Prostate gland (tissue), 2 donors: ENCODE measurements around the gene ZMYND8. TPM values are rescaled to one million over a fixed set of nuclear protein-coding genes. Genes with fewer than 3 reads are reported as not detected.

Experiments used
- DNase-seq: peaks from one replicate; pipeline ENCODE4 v3.0.0-alpha.2; 2019; ENCODE audit warnings: low spot score
- H3K27ac ChIP-seq, 2 donors: fragments of 200-600 bp; sonication (generic); 2 replicates each; pipeline ENCODE4 v1.5.1; 2017 to 2019
- H3K27me3 ChIP-seq: fragments of 200-600 bp; sonication (generic); replicated peaks from 2 replicates; pipeline ENCODE4 v1.5.1; 2019; ENCODE audit not compliant: insufficient read depth
- H3K36me3 ChIP-seq, 2 donors: fragments of 200-600 bp; sonication (generic); 1 replicate in 1 of 2; 2 replicates in 1 of 2; pipeline versions ENCODE4 v1.5.1 to v1.8.1; 2017 to 2019
- H3K4me1 ChIP-seq: fragments of 200-600 bp; sonication (generic); replicated peaks from 2 replicates; pipeline ENCODE4 v1.5.1; 2019
- H3K4me3 ChIP-seq, 2 donors: fragments of 200-600 bp; sonication (generic); 2 replicates each; pipeline ENCODE4 v1.5.1; 2017 to 2019
- H3K9me3 ChIP-seq: fragments of 200-600 bp; sonication (generic); 2 replicates; pipeline ENCODE4 v1.5.1; 2017
- CTCF ChIP-seq, 4 experiments: fragments of 200-600 bp in 2 of 4; fragments of 450-650 bp in 2 of 4; sonication (generic) in 2 of 4; IDR thresholded peaks; 1 replicate in 3 of 4; 2 replicates in 1 of 4; pipeline ENCODE4 v1.5.1; 2016 to 2019; ENCODE audit warnings: antibody characterized with exemption in 4 of 4, mild to moderate bottlenecking in 2 of 4, moderate library complexity in 2 of 4
- POLR2A ChIP-seq: fragments of 450-650 bp; IDR thresholded peaks from one replicate; pipeline ENCODE4 v1.6.1; 2016; ENCODE audit warnings: antibody characterized with exemption, mild to moderate bottlenecking
- POLR2AphosphoS5 ChIP-seq: sonication (generic); formaldehyde crosslinking; IDR thresholded peaks from one replicate; pipeline ENCODE4 v1.6.1; 2017; ENCODE audit warnings: antibody characterized with exemption
- WGBS: methylation state at CpG from one replicate; pipeline ENCODE4 v1.1.5; 2018; 5-methylcytosine and 5-hydroxymethylcytosine counted together
- intact Hi-C: fragments of 100-400 bp; cut with DNase I; formaldehyde crosslinking; loops from one replicate; pipeline ENCODE4 v1.14.2; 2022
- total RNA-seq, 2 donors: library from RNA; depleted of rRNA; stranded (reverse); fragments of >200 nt; gene quantifications; one replicate each; pipeline ENCODE4 v1.1.0, GENCODE V29; 2016

ZMYND8 gene
- total RNA-seq, 2 donors from 2014 or later: 19.9 to 70.9 TPM

DNA sequence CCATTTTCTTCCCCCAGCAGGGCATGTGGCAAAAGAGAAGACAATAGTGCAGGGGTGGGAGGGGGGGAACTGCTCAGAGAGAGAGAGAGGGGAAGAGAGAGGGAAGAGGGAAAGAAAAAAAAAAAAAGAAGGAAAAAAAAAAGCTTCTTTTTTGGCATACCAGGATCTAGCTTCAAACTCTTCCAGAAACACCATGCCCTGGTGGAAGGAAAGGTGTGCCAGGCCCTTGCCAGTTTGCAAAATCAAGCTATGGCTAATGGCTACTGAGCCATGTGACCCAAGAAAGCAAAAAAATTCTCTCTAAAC, 326 bp downstream of the ZMYND8 start:
- TF ChIP-seq CTCF (IDR thresholded peaks at IDR 0.05) (no peak), POLR2A (no peak), POLR2AphosphoS5 (no peak)
- Histone ChIP-seq H3K4me1 (peaks cover 71% of the 10 kb centered on the region), H3K27ac (peak overlapping the region; percentile 99), H3K27me3 (no peaks in the 10 kb centered on the region), H3K36me3 (no peaks in the 10 kb centered on the region), H3K4me3 (no peak overlapping the region), H3K9me3 (no peaks in the 10 kb centered on the region)
- intact Hi-C loops: loop anchor here (5.0 kb wide), 1 partner anchor 79 kb away; no protein-coding TSS in a partner anchor
- no peak for DNase-seq

DNA sequence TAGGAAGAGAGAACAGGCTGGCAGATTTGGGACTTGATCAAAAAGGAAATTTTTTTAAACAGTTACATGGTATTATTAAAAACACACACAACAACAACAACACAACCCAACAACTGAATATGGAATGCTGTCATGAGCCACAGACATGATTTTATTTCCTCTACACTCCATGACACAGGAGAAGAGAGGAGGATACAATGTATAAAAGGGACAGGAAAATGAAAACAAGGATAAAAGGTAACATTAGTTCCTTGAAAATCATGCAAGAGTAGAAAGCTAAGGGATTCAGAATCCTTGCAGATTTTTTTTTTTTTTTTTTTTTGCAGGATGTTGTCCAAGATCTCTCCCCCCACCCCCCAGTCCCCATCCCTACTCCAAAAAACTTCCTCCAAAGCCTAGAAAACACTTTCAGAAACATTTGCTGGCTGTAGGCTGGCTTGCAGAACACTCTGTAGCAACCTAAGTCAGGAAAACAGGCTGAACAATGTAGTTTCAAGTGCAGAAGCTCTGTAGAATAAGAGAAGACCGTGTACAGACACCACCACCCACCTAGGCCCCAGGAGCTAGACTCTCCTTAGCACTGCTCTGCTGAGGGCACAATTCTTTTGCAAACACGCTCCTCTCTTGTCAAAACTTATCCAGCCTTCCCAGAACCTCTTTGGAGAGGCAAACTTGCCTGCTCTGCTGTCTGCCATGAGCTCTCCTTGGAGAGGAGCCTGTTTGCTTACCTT, 845 bp downstream of the ZMYND8 start:
- Histone ChIP-seq H3K27ac (peak overlapping the region; percentile 99), H3K36me3 (no peaks in the 10 kb centered on the region), H3K4me3 (no peak overlapping the region), H3K9me3 (no peaks in the 10 kb centered on the region), H3K27me3 (no peaks in the 10 kb centered on the region), H3K4me1 (peaks cover 70% of the 10 kb centered on the region)
- 15% methylated on average over 2 of the region's 2 CpGs for WGBS
- DNase-seq: no peak
- intact Hi-C loops: loop anchor here (5.0 kb wide), 1 partner anchor 78 kb away; no protein-coding TSS in a partner anchor
- no peak for TF ChIP-seq POLR2A
- no peak for TF ChIP-seq CTCF (IDR thresholded peaks at IDR 0.05)
- no peak for TF ChIP-seq POLR2AphosphoS5

- no peaks in the 10 kb centered on the region for H3K36me3 ChIP-seq
- peaks cover 66% of the 10 kb centered on the region for H3K4me1 ChIP-seq
- WGBS: 31% methylated on average over 4 of the region's 4 CpGs
- no peak overlapping the region for H3K4me3 ChIP-seq
- H3K27me3 ChIP-seq: no peaks in the 10 kb centered on the region
- DNase-seq: no peak
- TF ChIP-seq POLR2A: no peak
- no peak for TF ChIP-seq POLR2AphosphoS5
- TF ChIP-seq CTCF (IDR thresholded peaks at IDR 0.05): no peak
- no peaks in the 10 kb centered on the region for H3K9me3 ChIP-seq
- peak overlapping the region; percentile 99 for H3K27ac ChIP-seq
- intact Hi-C loops: loop anchor here (5.0 kb wide), 1 partner anchor 78 kb away; no protein-coding TSS in a partner anchor
Observed at GRCh38 chr20:47354714-47355488, 1.6 kb downstream of the ZMYND8 start.

GRCh38 chr20:47354464-47354713, 2.1 kb downstream of the ZMYND8 start:
- Histone ChIP-seq H3K27ac (peak overlapping the region; percentile 99), H3K4me1 (peaks cover 63% of the 10 kb centered on the region), H3K36me3 (no peaks in the 10 kb centered on the region), H3K27me3 (no peaks in the 10 kb centered on the region), H3K4me3 (no peak overlapping the region), H3K9me3 (no peaks in the 10 kb centered on the region)
- intact Hi-C loops: no loop called here
- WGBS: 10% methylated on average over 2 of the region's 2 CpGs
- no peak for DNase-seq
- no peak for TF ChIP-seq CTCF (IDR thresholded peaks at IDR 0.05)
- no peak for TF ChIP-seq POLR2A
- TF ChIP-seq POLR2AphosphoS5: no peak
